Spleen (tissue), 11 donors: ENCODE data around the gene PCYT1A. TPM values are rescaled to one million over a fixed set of nuclear protein-coding genes. Genes with fewer than 3 reads are reported as not detected.

Source experiments
- DNase-seq: peaks from one replicate; pipeline ENCODE4 v3.0.0-alpha.2; 2020
- H3K27ac ChIP-seq, 8 donors: fragments of 200-600 bp; sonication (generic) in 7 of 8; 1 replicate in 4 of 8; 2 replicates in 4 of 8; pipeline versions ENCODE4 v1.5.0 to v1.8.0; 2016 to 2021; ENCODE audit warnings: inconsistent platforms in 4 of 8, mild to moderate bottlenecking in 4 of 8, moderate library complexity in 1 of 8
- H3K27me3 ChIP-seq, 7 donors: fragments of 200-600 bp; sonication (generic) in 6 of 7; replicated peaks in 1 of 7; 1 replicate in 4 of 7; 2 replicates in 3 of 7; pipeline versions ENCODE4 v1.5.0 to v1.8.0; 2016 to 2021; ENCODE audit warnings: inconsistent platforms in 3 of 7, mild to moderate bottlenecking in 1 of 7
- H3K36me3 ChIP-seq, 6 donors: fragments of 200-600 bp; sonication (generic) in 5 of 6; 1 replicate in 4 of 6; 2 replicates in 2 of 6; pipeline versions ENCODE4 v1.5.0 to v1.8.0; 2016 to 2021; ENCODE audit warnings: inconsistent platforms in 2 of 6
- H3K4me1 ChIP-seq, 6 donors: fragments of 200-600 bp; sonication (generic) in 5 of 6; 1 replicate in 3 of 6; 2 replicates in 3 of 6; pipeline versions ENCODE4 v1.5.0 to v1.8.0; 2016 to 2021; ENCODE audit warnings: inconsistent platforms in 3 of 6
- H3K4me3 ChIP-seq, 8 donors: fragments of 200-600 bp; sonication (generic) in 7 of 8; 1 replicate in 4 of 8; 2 replicates in 4 of 8; pipeline versions ENCODE4 v1.5.0 to v1.8.0; 2016 to 2021; ENCODE audit warnings: inconsistent platforms in 4 of 8, mild to moderate bottlenecking in 4 of 8, moderate library complexity in 2 of 8
- H3K9me3 ChIP-seq, 8 donors: fragments of 200-600 bp; sonication (generic) in 7 of 8; 1 replicate in 4 of 8; 2 replicates in 4 of 8; pipeline versions ENCODE4 v1.5.0 to v1.8.0; 2016 to 2021; ENCODE audit warnings: inconsistent platforms in 4 of 8
- POLR2A ChIP-seq, 3 donors: fragments of 450-650 bp; IDR thresholded peaks; one replicate each; pipeline ENCODE4 v1.5.1; 2017; ENCODE audit warnings: antibody characterized with exemption in 3 of 3, mild to moderate bottlenecking in 1 of 3
- POLR2AphosphoS5 ChIP-seq, 3 donors: sonication (generic); formaldehyde crosslinking; IDR thresholded peaks; one replicate each; pipeline ENCODE4 v1.5.1; 2017; ENCODE audit warnings: antibody characterized with exemption in 3 of 3
- WGBS, 5 donors: extraction: QIAGEN DNeasy Blood & Tissue Kit in 3 of 5; methylation state at CpG; one replicate each; pipeline versions ENCODE4 v1.1.5 to v1.1.7; 2013 to 2018; 5-methylcytosine and 5-hydroxymethylcytosine counted together
- intact Hi-C: fragments of 100-400 bp; cut with DNase I; formaldehyde crosslinking; loops from one replicate; pipeline ENCODE4 v1.15.0; 2023; ENCODE audit warnings: low total_unique reads
- polyA plus RNA-seq, 3 donors: library from polyadenylated mRNA; stranded (reverse); fragments of 200-250 nt; gene quantifications; one replicate each; pipeline ENCODE4 v1.2.1, GENCODE V29; 2013
- total RNA-seq, 7 donors: library from RNA; depleted of rRNA in 3 of 7; stranded (reverse); fragments of >200 nt in 3 of 7; fragmentation: NEBNext Ultra II Directional in 4 of 7; extraction: Animal tissue kit (Norgen Biotek cat#: 25700) in 4 of 7; gene quantifications; one replicate each; pipeline versions ENCODE4 v1.1.0 to v1.2.1, GENCODE V29; 2016 to 2021
- TF ChIP-seq, protein P1 (sequence below), 11 experiments: fragments of 200-600 bp in 7 of 11; fragments of 450-650 bp in 4 of 11; sonication (generic) in 4 of 11; IDR thresholded peaks in 8 of 11; conservative IDR thresholded peaks in 3 of 11; 1 replicate in 7 of 11; 2 replicates in 4 of 11; pipeline versions ENCODE4 v1.4.0 to v1.8.0; 2016 to 2021; ENCODE audit warnings: antibody characterized with exemption in 11 of 11, inconsistent platforms in 4 of 11, mild to moderate bottlenecking in 1 of 11
- donor health status: healthy with polysubstance abuse.
- donor health status: DM: no; HTN: no; CAD: no; lungs with moderate emphysema.
- donor health status: DM: no; HTN: no; CAD: no.
- donor health status: Bipolar disorder and iron deficiency.
- donor health status: healthy.
- donor health status: DM: no; HTN: no; CAD: no.
- donor health status: DM: yes; HTN: yes; CAD: no.

The PCYT1A gene
- total and polyA plus RNA-seq, 10 donors = 10.6 to 128 (median 90.3) TPM

DNA sequence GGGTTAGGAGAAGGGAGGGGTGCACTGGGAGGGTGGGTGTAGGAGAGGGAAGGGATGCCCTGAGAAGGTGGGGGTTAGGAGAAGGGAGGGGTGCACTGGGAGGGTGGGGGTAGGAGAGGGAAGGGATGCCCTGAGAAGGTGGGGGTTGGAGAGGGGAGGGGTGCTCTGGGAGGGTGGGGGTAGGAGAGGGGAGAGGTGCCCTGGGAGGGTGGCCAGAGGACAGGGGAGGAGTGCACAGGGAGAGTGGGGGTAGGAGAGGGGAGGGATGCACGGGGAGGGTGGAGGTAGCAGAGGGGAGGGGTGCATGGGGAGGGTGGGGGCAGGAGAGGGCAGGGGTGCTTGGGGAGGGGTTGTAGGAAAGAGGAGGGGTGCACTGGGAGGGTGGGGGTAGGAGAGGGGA is 47.5 kb upstream of the PCYT1A start:
- TF ChIP-seq, protein P1, sequence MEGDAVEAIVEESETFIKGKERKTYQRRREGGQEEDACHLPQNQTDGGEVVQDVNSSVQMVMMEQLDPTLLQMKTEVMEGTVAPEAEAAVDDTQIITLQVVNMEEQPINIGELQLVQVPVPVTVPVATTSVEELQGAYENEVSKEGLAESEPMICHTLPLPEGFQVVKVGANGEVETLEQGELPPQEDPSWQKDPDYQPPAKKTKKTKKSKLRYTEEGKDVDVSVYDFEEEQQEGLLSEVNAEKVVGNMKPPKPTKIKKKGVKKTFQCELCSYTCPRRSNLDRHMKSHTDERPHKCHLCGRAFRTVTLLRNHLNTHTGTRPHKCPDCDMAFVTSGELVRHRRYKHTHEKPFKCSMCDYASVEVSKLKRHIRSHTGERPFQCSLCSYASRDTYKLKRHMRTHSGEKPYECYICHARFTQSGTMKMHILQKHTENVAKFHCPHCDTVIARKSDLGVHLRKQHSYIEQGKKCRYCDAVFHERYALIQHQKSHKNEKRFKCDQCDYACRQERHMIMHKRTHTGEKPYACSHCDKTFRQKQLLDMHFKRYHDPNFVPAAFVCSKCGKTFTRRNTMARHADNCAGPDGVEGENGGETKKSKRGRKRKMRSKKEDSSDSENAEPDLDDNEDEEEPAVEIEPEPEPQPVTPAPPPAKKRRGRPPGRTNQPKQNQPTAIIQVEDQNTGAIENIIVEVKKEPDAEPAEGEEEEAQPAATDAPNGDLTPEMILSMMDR (IDR thresholded peaks at IDR 0.05 in 8 of 11, conservative IDR thresholded peaks at IDR 0.05 in 3 of 11) = no peak
- no peak for TF ChIP-seq POLR2A (IDR thresholded peaks at IDR 0.05)
- H3K9me3 ChIP-seq = no peaks in the 10 kb centered on the region
- no peak overlapping the region for H3K27ac ChIP-seq
- intact Hi-C loops = no loop called here
- DNase-seq = no peak
- no peaks in the 10 kb centered on the region for H3K36me3 ChIP-seq
- H3K4me3 ChIP-seq = no peak overlapping the region
- peaks cover 0 to 5% (median 0%) of the 10 kb centered on the region in 7 donors for H3K27me3 ChIP-seq
- peaks cover 0 to 8% (median 0%) of the 10 kb centered on the region in 6 donors for H3K4me1 ChIP-seq
- 45 to 77% (median 58%) methylated on average over 1 of the region's 1 CpG; no CpG with 5 or more reads in 1 of the 5 donors for WGBS, 5 donors

DNA sequence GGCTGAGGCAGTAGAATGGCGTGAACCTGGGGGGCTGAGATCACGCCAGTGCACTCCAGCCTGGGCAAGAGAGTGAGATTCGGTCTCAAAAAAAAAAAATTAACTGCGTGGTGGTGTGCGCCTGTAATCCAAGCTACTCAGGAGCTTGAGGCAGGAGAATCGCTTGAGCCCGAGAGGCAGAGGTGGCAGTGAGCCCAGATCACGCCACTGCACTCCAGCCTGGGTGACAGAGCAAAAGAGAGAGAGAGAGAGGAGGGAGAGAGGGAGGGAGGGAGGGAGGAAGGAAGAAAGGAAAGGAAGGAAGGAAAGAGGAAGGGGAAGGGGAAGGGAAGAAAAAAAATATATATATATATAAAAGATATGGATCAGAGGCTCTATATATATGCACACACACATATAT is 44.6 kb upstream of the PCYT1A start:
- intact Hi-C loops = no loop called here
- no peak overlapping the region for H3K27ac ChIP-seq
- no peak for DNase-seq

DNA sequence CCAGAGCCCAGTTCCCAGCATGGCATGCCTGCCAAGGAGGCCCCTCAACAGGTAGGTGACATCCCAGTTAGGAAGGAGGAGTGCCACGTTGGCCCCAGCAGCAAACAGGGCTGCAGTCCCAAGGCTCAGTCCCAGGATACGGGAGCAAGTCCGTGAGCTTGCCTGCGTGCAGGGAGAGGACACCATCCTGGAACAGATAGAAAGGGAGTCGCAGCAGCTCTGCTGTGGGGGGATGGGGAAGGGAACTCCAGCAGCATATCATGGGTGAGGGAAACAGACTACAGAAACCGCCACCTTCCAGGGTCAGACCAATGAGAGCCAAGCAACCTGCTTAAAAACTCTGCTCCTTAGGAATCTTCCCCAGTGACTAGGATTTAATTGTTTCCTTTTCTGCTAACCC is 39.9 kb upstream of the PCYT1A start:
- 50 to 61% (median 57%) methylated on average over 6 of the region's 6 CpGs for WGBS, 5 donors
- Histone ChIP-seq H3K36me3 (no peaks in the 10 kb centered on the region), H3K4me3 (no peak overlapping the region), H3K27me3 (no peaks in the 10 kb centered on the region), H3K4me1 (no peaks in the 10 kb centered on the region), H3K9me3 (no peaks in the 10 kb centered on the region), H3K27ac (no peak overlapping the region)
- TF ChIP-seq POLR2A (IDR thresholded peaks at IDR 0.05) (no peak), POLR2AphosphoS5 (IDR thresholded peaks at IDR 0.05) (no peak)
- TF ChIP-seq, protein P1 (IDR thresholded peaks at IDR 0.05 in 8 of 11, conservative IDR thresholded peaks at IDR 0.05 in 3 of 11) = no peak
- intact Hi-C loops = no loop called here
- no peak for DNase-seq

More for the DNA sequence above, 44.6 kb upstream of the PCYT1A start:
- H3K4me3 ChIP-seq = no peak overlapping the region
- 88 to 91% (median 90%) methylated on average over 8 of the region's 8 CpGs for WGBS, 5 donors
- TF ChIP-seq POLR2AphosphoS5 (IDR thresholded peaks at IDR 0.05) (no peak), POLR2A (IDR thresholded peaks at IDR 0.05) (no peak)
- TF ChIP-seq, protein P1 (IDR thresholded peaks at IDR 0.05 in 8 of 11, conservative IDR thresholded peaks at IDR 0.05 in 3 of 11) = no peak
- H3K9me3 ChIP-seq = no peaks in the 10 kb centered on the region
- peaks cover 0 to 5% (median 0%) of the 10 kb centered on the region in 7 donors for H3K27me3 ChIP-seq
- H3K4me1 ChIP-seq = no peaks in the 10 kb centered on the region
- H3K36me3 ChIP-seq = no peaks in the 10 kb centered on the region

DNA sequence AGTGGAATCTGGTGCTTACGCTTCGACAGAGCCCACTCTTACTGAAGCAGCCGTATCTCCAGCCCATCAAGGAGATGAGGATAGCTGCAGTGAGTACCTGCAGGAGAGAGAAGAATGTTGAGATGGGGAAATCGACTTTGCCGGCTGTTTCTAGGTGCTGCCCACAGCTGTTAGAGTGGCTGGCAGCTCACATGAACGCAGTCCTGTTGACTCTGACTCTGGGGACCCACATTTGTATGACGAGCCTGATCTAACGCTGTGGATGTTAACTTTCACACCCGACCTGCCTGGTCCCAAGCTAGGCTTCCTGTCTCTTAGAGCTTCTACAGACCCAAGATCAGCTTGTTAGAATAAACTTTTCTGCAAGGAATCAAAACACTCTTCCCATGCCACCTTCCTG is 39.4 kb upstream of the PCYT1A start:
- no peak for DNase-seq
- H3K4me3 ChIP-seq = no peak overlapping the region
- TF ChIP-seq, protein P1 (IDR thresholded peaks at IDR 0.05 in 8 of 11, conservative IDR thresholded peaks at IDR 0.05 in 3 of 11) = no peak
- TF ChIP-seq POLR2AphosphoS5 (IDR thresholded peaks at IDR 0.05) (no peak), POLR2A (IDR thresholded peaks at IDR 0.05) (no peak)
- H3K27me3 ChIP-seq = no peaks in the 10 kb centered on the region
- no peaks in the 10 kb centered on the region for H3K9me3 ChIP-seq
- no peaks in the 10 kb centered on the region for H3K36me3 ChIP-seq
- intact Hi-C loops = no loop called here
- 71 to 89% (median 85%) methylated on average over 8 to 9 of the region's 9 CpGs for WGBS, 5 donors
- H3K4me1 ChIP-seq = no peaks in the 10 kb centered on the region
- H3K27ac ChIP-seq = no peak overlapping the region
